NT2/D1 (cell line): ENCODE measurements around the gene GUCA2A.

Experiments
- SUZ12 ChIP-seq: IDR thresholded peaks from 2 replicates; pipeline ENCODE4 v1.6.1; 2011; ENCODE audit not compliant: insufficient read length, insufficient read depth; ENCODE audit errors: extremely low read depth
- YY1 ChIP-seq: IDR thresholded peaks from 2 replicates; pipeline ENCODE4 v1.6.1; 2011; ENCODE audit not compliant: insufficient read length, insufficient read depth
- ZNF274 ChIP-seq: IDR thresholded peaks from 2 replicates; pipeline ENCODE4 v1.6.1; 2011; ENCODE audit warnings: mild to moderate bottlenecking, low read depth, low read length

DNA sequence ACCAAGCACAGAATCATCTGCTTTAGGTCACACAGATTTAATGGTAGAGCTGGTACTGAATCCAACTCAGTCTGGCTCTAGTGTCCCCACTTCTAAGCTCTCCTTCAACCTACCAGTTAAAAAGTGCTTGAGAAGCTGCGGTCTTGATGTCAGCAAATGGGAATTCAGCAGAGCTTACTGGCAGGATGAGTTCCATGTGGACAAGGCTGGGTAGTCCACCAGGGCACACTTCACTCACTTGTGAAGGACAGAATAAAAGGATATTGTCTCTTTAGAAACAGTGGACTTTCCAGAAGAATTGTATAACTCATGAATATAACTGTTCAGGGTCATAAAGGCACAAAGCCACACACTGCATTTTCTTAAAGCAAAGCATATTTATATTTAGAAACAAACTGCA is 46.4 kb downstream of the GUCA2A start:
- TF ChIP-seq YY1 (no peak), ZNF274 (no peak), SUZ12 (no peak)
